HL-60/S4 treated with phorbol 12-myristate 13-acetate at 8.2 ng/mL for 4 days and 3 days (cell line): ENCODE results near the gene MAZ.
"Not testable (repeated sequence)": the region's sequence is repeated elsewhere in the genome, so short reads cannot be mapped to it uniquely, and the experiment has no call there.

Source experiments
- in situ Hi-C: fragments of 300-500 bp; cut with MboI; formaldehyde crosslinking; loops from 2 replicates; pipeline ENCODE4 v1.15.0; 2022; ENCODE audit warnings: low sequenced_read_pairs

The MAZ gene

DNA sequence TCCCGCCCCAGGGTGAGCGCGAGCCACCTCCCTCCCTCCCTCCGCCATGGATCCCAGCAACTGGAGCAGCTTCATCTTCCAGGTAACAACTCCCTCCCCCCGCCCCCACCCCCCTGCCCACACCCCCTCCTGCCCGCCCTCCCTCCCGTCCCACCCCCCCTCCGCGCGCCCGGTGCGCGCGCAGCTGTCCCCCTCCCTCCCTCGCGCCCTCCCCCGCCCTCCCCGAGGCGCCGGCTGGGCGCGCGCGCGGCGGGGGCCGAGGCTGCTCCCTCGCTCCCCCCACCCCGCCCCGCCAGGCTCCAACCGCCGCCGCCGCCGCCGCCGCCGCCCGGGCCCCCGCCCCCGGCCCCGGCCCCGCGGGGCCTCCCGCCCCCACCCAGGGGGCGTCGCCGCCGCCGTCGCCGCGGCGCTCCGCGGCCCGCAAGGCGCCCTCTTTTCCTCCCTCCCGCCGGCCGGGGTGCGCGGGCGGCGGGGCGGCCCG, at the start of gene MAZ:
Gene MAZ, plus strand, starts transcription at position 431 of the 481 bp plus-strand sequence. CDS start 173 bp downstream, outside the sequence.
- in situ Hi-C loops, result no loop called here

- in situ Hi-C loops, result no loop called here
Observed at GRCh38 chr16:29756654-29757053, 49.7 kb upstream of the MAZ start.

DNA sequence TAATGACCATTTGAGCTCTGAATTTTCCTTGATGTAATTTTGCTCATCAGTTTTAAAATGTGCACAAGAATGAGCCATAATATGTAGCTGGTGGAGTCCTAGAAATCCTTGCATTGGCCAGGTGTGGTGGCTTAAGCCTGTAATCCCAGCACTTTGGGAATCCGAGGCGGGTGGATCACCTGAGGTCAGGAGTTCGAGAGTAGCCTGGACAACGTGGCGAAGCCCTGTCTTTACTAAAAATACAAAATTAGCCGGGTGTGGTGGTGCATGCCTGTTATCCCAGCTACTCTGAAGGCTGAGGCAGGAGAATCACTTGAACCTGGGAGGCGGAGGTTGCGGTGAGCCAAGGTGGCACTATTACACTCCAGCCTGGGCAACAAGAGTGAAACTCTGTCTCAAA, 49.2 kb upstream of the MAZ start:
- in situ Hi-C loops, result not testable (repeated sequence)

GRCh38 chr16:29757950-29758466, 48.3 kb upstream of the MAZ start:
- in situ Hi-C loops, result no loop called here

- in situ Hi-C loops, result no loop called here
Observed at GRCh38 chr16:29760567-29761279, 45.6 kb upstream of the MAZ start.

GRCh38 chr16:29761280-29761651, 45.1 kb upstream of the MAZ start:
- in situ Hi-C loops, result not testable (repeated sequence)

DNA sequence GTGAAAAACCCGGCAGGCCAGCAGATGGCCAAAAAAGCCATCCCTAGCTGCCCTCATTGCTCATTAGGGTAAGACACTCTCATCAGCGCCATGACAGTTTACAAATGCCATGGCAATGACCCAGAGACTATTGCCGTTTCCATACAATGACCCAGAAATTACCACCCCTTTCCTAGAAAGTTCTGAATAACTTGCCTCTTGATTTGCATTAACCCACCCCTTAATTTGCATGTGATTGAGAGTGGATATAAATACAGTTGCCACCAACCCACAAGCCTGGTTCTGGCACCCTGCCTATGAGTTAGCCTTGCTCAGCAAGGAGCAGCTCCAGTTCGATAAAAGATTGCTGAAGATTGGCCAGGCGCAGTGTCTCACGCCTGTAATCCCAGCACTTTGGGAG, 44.4 kb upstream of the MAZ start:
- in situ Hi-C loops, result no loop called here

- in situ Hi-C loops, result no loop called here
Observed at GRCh38 chr16:29763326-29763725, 43.0 kb upstream of the MAZ start.

DNA sequence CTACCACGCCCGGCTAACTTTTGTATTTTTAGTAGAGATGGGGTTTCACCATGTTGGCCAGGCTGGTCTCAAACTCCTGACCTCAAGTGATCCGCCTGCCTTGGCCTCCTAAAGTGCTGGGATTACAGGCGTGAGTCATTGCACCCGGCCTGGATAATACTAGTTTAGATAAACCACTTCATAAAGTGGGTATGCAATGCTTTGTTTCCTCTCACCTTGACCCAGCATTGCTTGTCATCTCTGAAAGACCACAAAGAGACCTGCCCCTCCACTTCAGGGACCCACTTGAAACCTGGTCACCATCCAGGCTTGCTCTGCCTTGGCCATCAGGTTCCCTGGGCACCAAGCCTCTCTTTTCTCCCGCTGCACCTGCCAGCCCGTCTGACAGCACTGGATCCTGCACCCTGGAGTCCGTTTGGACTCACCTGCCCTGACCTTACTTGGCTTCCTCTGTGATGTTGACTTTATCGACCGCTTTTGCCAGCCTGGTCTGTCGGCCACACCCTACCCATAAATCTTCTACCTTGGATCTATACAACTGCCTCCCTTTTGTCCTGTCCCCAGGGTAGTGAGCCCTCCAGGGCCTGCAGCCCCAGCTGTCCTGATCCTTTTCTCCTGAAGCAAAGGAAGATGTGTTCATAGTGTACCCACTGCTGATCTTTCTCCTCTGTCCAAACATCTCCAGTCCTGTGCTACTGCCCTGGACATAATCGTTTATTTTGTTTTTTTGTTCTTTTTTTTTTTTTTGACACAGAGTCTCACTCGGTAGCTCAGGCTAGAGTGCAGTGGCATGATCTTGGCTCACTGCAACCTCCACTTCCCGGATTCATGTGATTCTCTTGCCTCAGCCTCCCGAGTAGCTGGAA, 40.9 kb upstream of the MAZ start:
- in situ Hi-C loops, result no loop called here

DNA sequence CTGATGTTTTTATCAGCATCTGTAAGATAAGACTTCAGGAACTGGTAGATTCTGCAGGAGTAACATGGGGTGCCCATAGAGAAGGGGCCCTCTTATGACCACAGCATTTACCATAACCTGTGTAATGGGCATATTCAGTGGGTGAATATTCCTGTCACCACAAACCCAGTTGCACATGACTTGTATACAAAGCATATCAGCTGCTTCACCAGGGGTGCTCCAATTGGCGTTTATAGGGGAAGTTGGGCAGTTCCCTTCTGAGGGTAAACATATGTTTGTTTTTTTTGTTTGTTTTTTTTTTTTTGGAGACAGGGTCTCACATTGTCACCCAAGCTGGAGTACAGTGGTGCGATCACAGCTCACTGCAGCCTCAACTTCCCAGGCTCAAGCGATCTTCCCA, 39.8 kb upstream of the MAZ start:
- in situ Hi-C loops, result no loop called here

GRCh38 chr16:29767062-29767461, 39.3 kb upstream of the MAZ start:
- in situ Hi-C loops, result no loop called here

DNA sequence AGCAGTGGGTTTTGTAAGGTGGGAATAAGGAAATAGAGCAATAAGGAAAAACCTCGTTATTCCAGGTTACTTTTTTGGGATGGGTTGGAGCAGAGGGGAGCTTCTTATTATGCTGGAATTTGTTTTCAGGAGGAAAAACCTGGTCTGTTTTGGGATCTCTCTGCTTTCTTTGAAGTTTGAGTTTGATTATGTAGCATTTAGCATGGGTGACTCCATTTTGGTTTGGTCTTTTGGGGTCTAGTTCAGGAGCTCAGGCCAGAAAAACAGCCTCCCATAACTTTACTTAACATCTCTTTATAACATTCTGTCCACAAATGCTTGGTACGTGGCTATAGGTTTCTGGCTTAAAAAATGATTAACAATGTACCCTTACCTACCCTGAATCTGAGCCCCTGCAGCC, 36.8 kb upstream of the MAZ start:
- in situ Hi-C loops, result no loop called here

GRCh38 chr16:29770250-29770929, 35.9 kb upstream of the MAZ start:
- in situ Hi-C loops, result no loop called here

GRCh38 chr16:29772330-29772729, 34.0 kb upstream of the MAZ start:
- in situ Hi-C loops, result not testable (repeated sequence)

- in situ Hi-C loops, result no loop called here
Observed at GRCh38 chr16:29774730-29775129, 31.6 kb upstream of the MAZ start.

DNA sequence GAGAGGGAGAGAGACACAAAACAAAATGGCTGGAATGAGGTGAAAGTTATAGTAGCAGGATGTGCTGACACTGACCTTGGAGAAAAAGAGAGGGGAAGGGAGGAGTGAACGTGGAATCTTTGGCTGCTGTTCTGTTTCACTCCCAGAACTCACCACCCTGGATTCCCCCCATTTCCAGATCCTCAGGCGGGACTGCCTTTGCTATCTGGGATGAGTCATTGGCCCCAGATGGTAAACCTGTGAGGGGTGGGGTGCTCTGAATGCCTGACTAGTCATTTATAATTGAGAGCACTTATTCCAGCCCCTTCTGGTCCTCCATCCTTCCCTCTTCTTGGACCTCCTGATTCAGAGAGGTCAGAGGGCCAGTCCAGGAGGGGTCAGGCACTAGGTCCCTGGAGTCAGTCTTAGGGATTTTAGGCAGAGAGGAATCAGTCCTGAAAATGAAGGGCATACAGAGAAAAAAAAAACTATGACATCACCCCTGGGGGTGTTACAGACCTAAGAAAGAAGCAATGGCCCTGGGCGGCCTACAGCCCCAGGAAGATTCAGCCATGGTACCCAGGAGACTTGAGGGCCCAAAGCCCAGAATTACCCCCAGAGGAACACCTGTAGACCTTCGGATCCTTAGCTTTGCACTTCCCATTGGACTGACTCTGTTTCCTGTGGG, 30.5 kb upstream of the MAZ start:
- in situ Hi-C loops, result no loop called here

- in situ Hi-C loops, result no loop called here
Observed at GRCh38 chr16:29777576-29778350, 28.6 kb upstream of the MAZ start, which contains the start of gene ZG16. TSS of gene ZG16 (plus strand) at chr16:29778256. CDS start at chr16:29779267, 1,011 bp downstream.

GRCh38 chr16:29779474-29779873, 26.9 kb upstream of the MAZ start:
- in situ Hi-C loops, result no loop called here

- in situ Hi-C loops, result not testable (repeated sequence)
Observed at GRCh38 chr16:29783094-29783953, 23.0 kb upstream of the MAZ start.
